Subcutaneous abdominal adipose tissue (tissue), 5 donors: Measurements from ENCODE around the gene KRT10.

ENCODE experiments used
- H3K27ac ChIP-seq: one replicate; pipeline ENCODE4 v1.7.0; 2013; ENCODE audit warnings: low read depth, mild to moderate bottlenecking, inconsistent platforms, low read length, moderate library complexity
- H3K27me3 ChIP-seq, 5 donors: one replicate each; pipeline ENCODE4 v1.7.0; 2013; ENCODE audit warnings: low read length in 5 of 5, inconsistent platforms in 1 of 5; ENCODE audit not compliant: control insufficient read depth in 5 of 5, insufficient read depth in 4 of 5
- H3K36me3 ChIP-seq, 5 donors: one replicate each; pipeline ENCODE4 v1.7.0; 2013; ENCODE audit warnings: low read length in 5 of 5; ENCODE audit not compliant: control insufficient read depth in 5 of 5, insufficient read depth in 5 of 5
- H3K4me1 ChIP-seq, 5 donors: one replicate each; pipeline ENCODE4 v1.7.0; 2013; ENCODE audit warnings: low read length in 5 of 5, mild to moderate bottlenecking in 3 of 5, moderate library complexity in 1 of 5; ENCODE audit not compliant: control insufficient read depth in 5 of 5, insufficient read depth in 5 of 5
- H3K4me3 ChIP-seq, 5 donors: one replicate each; pipeline ENCODE4 v1.7.0; 2013; ENCODE audit warnings: low read length in 5 of 5, low read depth in 1 of 5
- H3K9ac ChIP-seq, 5 donors: one replicate each; pipeline ENCODE4 v1.7.0; 2013; ENCODE audit warnings: low read length in 5 of 5, mild to moderate bottlenecking in 4 of 5, moderate library complexity in 3 of 5
- H3K9me3 ChIP-seq, 5 donors: one replicate each; pipeline ENCODE4 v1.7.0; 2013; ENCODE audit warnings: low read length in 5 of 5; ENCODE audit not compliant: control insufficient read depth in 5 of 5
- donor health status: healthy.
- donor health status: healthy.
- donor health status: healthy.
- donor health status: healthy.
- donor health status: healthy.

KRT10 gene

GRCh38 chr17:40795019-40795667 lies 27.3 kb downstream of the KRT10 start:
- no peak overlapping the region for H3K4me3 ChIP-seq
- H3K9me3 ChIP-seq, result no peaks in the 10 kb centered on the region
- peaks cover 0 to 16% (median 10%) of the 10 kb centered on the region in 5 donors for H3K4me1 ChIP-seq
- no peaks in the 10 kb centered on the region for H3K36me3 ChIP-seq
- no peak overlapping the region for H3K27ac ChIP-seq
- H3K27me3 ChIP-seq, result peaks cover 11 to 24% (median 18%) of the 10 kb centered on the region in 5 donors
- no peak overlapping the region for H3K9ac ChIP-seq

- peaks cover 11 to 21% (median 14%) of the 10 kb centered on the region in 5 donors for H3K27me3 ChIP-seq
- H3K9ac ChIP-seq, result no peak overlapping the region
- H3K9me3 ChIP-seq, result no peaks in the 10 kb centered on the region
- peaks cover 0 to 16% (median 10%) of the 10 kb centered on the region in 5 donors for H3K4me1 ChIP-seq
- no peaks in the 10 kb centered on the region for H3K36me3 ChIP-seq
- H3K4me3 ChIP-seq, result no peak overlapping the region
- H3K27ac ChIP-seq, result no peak overlapping the region
Observed at GRCh38 chr17:40794466-40794865, 27.9 kb downstream of the KRT10 start.

GRCh38 chr17:40793832-40794231 lies 28.6 kb downstream of the KRT10 start:
- Histone ChIP-seq H3K9me3 (no peaks in the 10 kb centered on the region), H3K9ac (no peak overlapping the region), H3K36me3 (no peaks in the 10 kb centered on the region), H3K4me1 (peaks cover 0 to 16% (median 10%) of the 10 kb centered on the region in 5 donors), H3K4me3 (no peak overlapping the region), H3K27ac (no peak overlapping the region), H3K27me3 (peaks cover 11 to 21% (median 16%) of the 10 kb centered on the region in 5 donors)

GRCh38 chr17:40791787-40792436 lies 30.5 kb downstream of the KRT10 start:
- H3K27ac ChIP-seq, result peak overlapping the region; percentile 10
- H3K4me3 ChIP-seq, result no peak overlapping the region
- H3K4me1 ChIP-seq, result peaks cover 0 to 16% (median 10%) of the 10 kb centered on the region in 5 donors
- no peaks in the 10 kb centered on the region for H3K36me3 ChIP-seq
- no peaks in the 10 kb centered on the region for H3K9me3 ChIP-seq
- no peak overlapping the region for H3K9ac ChIP-seq
- peaks cover 10 to 20% (median 13%) of the 10 kb centered on the region in 5 donors for H3K27me3 ChIP-seq

GRCh38 chr17:40791111-40791510 lies 31.3 kb downstream of the KRT10 start:
- peaks cover 0 to 16% (median 10%) of the 10 kb centered on the region in 5 donors for H3K4me1 ChIP-seq
- H3K9ac ChIP-seq, result peak overlapping the region in 1 of 5 donors; percentile 6
- no peaks in the 10 kb centered on the region for H3K36me3 ChIP-seq
- H3K9me3 ChIP-seq, result no peaks in the 10 kb centered on the region
- peak overlapping the region in 1 of 5 donors; percentile 37 for H3K4me3 ChIP-seq
- H3K27ac ChIP-seq, result peak overlapping the region; percentile 10
- H3K27me3 ChIP-seq, result peaks cover 2 to 12% (median 10%) of the 10 kb centered on the region in 5 donors

- H3K4me1 ChIP-seq, result peaks cover 0 to 15% (median 0%) of the 10 kb centered on the region in 5 donors
- no peak within 1 kb of the TSS for H3K4me3 ChIP-seq
- H3K36me3 ChIP-seq, result no peaks in the 10 kb centered on the region
- no peaks in the 10 kb centered on the region for H3K9me3 ChIP-seq
- no peak within 1 kb of the TSS for H3K27ac ChIP-seq
- H3K27me3 ChIP-seq, result peaks cover 3 to 13% (median 8%) of the 10 kb centered on the region in 5 donors
- no peak within 1 kb of the TSS for H3K9ac ChIP-seq
Observed at GRCh38 chr17:40782450-40782849, 40.0 kb downstream of the KRT10 start, which contains the start of gene KRT27. TSS of gene KRT27 (minus strand) at chr17:40782550. CDS start at chr17:40782493, 57 bp downstream.

GRCh38 chr17:40779181-40779909 lies 43.1 kb downstream of the KRT10 start:
- Histone ChIP-seq H3K9me3 (no peaks in the 10 kb centered on the region), H3K4me1 (peaks cover 0 to 15% (median 0%) of the 10 kb centered on the region in 5 donors), H3K9ac (no peak overlapping the region), H3K27me3 (peaks cover 3 to 19% (median 14%) of the 10 kb centered on the region in 5 donors), H3K27ac (no peak overlapping the region), H3K4me3 (peak overlapping the region in 1 of 5 donors; percentile 27), H3K36me3 (no peaks in the 10 kb centered on the region)

- peaks cover 3 to 19% (median 12%) of the 10 kb centered on the region in 5 donors for H3K27me3 ChIP-seq
Observed at GRCh38 chr17:40778461-40778860, 44.0 kb downstream of the KRT10 start.

GRCh38 chr17:40777971-40778370 lies 44.4 kb downstream of the KRT10 start:
- Histone ChIP-seq H3K4me3 (no peak overlapping the region), H3K9me3 (no peaks in the 10 kb centered on the region), H3K27me3 (peaks cover 3 to 19% (median 10%) of the 10 kb centered on the region in 5 donors), H3K9ac (no peak overlapping the region), H3K36me3 (no peaks in the 10 kb centered on the region), H3K4me1 (peaks cover 0 to 15% (median 0%) of the 10 kb centered on the region in 5 donors), H3K27ac (no peak overlapping the region)

More at GRCh38 chr17:40778461-40778860, 44.0 kb downstream of the KRT10 start:
- H3K4me3 ChIP-seq, result no peak overlapping the region
- no peak overlapping the region for H3K9ac ChIP-seq
- H3K9me3 ChIP-seq, result no peaks in the 10 kb centered on the region
- H3K27ac ChIP-seq, result no peak overlapping the region
- peaks cover 0 to 15% (median 0%) of the 10 kb centered on the region in 5 donors for H3K4me1 ChIP-seq
- H3K36me3 ChIP-seq, result no peaks in the 10 kb centered on the region
